ENCODE results near the gene GLP1R.

Gene GLP1R

DNA sequence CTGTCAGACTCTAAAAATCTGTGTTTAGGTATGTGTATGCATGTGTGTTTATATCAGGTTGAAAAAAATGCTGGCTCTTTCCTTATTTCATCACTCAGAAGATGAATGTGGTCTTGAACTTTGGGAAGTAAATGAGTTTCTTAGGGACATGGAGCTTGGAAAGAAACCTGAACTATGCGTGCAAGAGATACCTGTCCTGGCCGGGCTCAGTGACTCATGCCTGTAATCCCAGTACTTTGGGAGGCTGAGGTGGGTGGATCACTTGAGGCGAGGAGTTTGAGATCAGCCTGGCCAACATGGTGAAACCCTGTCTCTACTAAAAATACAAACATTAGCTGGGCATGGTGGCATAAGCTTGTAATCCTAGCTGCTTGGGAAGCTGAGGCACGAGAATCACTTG, 4.4 kb upstream of the GLP1R start:
- DNase-seq (ENCODE audit: low read depth), result no peak

GRCh38 chr6:39047434-39048327, 900 bp upstream of the GLP1R start:
- no peak for DNase-seq (ENCODE audit: low read depth)

DNA sequence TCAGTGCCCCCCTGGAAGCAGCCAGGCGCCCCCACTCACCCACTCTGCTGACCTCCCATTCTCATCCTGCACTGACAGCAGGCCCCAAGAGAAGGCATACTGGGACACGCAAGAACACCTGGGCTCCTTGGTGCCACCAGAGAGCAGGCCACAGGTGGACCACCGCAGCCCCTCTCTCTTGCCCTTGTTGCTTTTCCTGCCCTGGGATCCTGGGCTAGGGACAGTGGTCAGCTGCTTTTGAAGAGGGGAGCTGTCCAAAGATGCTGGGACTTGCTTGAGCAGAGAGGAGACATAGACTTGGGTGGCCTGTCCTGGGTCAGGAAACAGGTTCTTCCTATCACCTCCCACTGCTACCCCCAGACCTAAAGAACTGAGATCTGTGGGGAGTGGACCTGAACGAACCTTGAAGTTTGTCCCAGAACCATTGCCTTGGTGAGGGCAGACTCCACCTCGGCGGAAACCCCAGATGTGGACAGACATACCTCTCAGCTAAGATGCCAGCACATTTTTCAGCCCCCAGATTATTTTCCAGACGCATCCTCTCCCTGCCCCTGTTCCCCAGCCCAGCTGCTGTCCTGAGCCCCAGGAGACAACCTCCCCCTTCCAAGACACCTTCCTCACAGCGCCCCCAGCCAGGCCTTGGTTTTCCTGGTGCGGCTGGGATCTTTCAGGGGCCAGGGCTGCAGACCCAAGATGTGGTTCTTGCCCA, 1.1 kb downstream of the GLP1R start:
- DNase-seq (ENCODE audit: low read depth), result no peak

- no peak for DNase-seq (ENCODE audit: low read depth)
Observed at GRCh38 chr6:39050453-39051112, 2.0 kb downstream of the GLP1R start.

DNA sequence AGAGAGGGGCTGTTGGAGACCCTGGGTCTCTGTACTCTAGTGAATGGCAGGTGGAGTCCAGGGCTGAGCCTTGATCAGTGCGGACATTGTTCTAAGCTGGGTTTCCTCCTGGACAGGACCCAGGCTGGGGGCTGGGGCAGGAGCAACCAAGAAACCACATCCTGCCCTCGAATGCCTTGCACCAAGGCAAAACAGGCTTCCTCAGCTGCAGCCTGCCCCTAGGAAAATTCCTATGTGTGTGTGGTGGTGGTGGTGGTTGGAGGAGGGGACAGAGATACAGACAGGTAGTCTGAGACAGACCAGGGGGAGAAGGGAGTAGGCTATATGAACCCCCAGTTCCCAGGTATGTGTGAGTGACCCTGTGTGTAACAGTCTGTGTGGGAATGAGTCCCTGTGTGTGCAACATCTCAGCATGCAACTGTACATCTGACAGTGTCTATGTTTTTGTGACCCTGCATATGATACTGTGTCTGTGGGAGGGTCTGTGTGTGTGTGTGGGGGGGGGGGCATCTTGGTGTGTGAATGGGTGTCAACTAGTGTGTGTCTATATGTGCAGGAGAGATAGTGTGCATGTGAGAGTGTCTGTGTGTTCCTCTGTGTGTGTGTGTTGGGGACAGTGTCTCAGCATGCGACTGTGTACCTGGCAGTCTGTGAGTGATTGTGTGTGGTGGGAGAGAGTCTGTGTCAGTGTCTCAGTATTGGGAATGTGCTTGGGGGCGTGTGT, 3.0 kb downstream of the GLP1R start:
- peak; percentile 12 for DNase-seq (ENCODE audit: low read depth)

DNA sequence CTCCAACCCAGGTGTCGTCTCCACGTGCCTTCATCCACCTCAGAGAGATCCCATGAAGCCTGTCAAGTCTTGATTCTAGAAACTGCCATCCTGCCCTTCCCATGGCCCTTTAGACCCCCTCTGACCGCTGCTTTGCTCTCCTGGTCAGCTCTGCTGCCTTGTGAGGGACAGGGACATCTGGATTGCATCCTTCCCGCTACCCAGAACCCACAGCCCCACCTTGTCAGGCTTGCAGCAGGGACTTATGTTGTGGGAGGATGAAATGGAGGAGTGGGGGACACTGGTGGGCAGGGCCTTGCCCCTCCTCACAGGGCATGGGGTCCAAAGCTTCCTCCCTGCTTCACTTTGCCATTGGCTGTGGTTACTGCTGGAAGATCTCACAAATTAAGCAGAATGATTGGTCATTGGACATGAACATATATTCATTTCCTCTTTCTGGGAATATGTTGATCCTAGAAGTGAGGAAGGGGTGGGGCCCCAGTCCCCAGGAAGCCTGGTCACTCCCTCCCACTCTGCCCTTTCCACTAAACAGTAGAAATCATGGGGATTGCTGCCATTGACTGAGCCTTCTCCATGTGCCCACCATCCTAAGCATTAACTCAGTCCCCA, 4.5 kb downstream of the GLP1R start:
- DNase-seq (ENCODE audit: low read depth), result no peak

DNA sequence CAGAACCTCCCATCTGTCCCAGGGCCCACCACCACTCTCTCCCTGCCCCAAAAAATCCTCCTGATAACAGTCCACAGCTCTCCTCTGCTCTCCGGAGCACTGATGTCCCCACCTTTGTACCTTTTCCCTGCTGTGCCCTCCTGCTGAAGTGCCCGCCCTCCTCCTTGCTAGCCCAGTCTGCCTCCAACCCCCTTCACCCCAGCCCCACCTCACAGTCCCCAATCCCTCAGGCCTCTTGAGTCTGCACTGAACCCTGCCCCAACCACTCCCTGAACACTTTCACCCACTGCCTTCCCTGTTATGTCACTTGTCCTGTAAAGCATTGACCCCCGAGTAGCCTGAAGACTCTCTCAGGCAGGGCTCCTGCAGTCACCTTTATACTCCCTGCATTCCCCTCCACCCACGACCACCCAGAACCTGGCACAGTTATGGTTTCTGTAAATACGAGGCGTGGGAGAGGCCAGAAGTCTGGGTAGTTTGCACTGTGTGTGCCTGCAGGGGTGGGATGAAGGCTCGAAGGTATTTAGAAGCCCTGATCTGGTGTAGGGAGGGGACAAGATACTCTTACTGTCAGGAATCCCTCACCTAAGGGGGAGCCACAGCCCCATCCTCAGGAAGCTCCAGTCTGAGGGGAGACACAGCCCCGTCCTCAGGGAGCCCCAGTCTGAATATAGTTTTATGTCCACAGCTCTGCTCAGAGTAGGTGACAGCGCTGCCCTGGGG, 5.4 kb downstream of the GLP1R start:
- no peak for DNase-seq (ENCODE audit: low read depth)

DNA sequence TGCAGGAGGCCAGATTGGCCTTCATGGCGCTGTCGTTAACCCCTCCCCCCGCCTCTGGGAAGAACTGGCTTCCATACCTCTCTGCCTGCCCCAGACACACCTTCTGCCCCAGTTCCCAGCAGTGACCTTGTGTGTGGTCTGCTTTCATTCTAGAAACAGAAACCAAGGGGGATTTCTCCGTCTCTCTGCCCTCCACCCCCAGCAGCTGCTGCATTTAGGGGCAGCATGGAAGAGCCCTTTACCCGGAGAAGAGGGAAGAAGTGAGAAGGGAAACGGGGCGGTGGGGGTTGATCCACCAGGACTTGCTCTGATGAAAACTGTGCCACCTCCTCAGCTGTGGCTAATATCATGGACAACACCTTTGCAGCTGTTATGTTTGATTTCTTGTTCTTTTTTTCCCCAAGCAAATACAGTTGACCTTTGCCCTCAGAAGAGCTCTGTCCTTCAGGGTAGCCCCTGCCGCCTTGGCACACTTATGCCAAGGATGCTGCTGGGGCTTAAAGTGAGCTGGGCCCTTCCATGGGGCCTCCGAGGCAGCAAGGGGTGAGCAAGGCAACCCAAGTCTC, 6.1 kb downstream of the GLP1R start:
- no peak for DNase-seq (ENCODE audit: low read depth)

DNA sequence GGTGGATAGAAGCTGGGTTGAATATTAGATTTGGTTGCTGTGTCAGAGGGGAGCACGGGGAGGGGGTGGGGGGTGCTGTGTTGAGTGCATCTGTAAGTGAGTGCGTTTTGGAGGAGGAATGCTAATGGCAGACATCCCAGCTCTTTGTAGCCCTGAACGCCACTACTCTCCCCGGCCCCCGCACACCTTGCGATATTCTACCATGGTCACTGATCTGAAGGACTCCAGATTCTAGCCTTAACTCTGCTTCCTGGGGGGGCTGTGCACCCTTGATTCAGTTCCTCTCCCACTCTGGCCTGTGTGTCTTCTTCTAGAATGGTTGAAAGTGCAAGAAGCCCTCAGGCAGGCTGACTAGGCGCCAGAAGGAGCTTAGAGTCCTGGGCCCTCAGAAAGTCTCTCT, 7.1 kb downstream of the GLP1R start:
- no peak for DNase-seq (ENCODE audit: low read depth)

- DNase-seq (ENCODE audit: low read depth), result no peak
Observed at GRCh38 chr6:39056191-39056590, 7.6 kb downstream of the GLP1R start.

DNA sequence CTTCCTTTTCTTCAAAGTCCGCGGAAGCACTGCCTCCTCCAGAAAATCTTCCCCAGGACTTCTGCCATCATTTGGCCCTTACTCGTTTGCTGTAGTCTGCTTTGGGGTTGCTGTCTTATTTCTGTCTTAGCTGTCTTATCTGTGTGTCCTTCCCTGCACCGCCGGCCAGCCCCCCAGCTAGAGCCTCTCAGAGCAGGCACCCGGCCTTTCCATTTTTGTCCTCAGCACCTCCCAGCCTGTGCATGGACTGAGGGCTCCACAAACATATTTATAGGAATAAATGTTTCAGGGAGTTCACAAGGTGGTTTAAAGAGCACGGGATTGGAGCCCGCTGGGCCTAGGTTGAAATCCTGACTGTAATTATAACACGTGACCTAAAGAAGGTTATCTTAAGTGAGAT, 8.1 kb downstream of the GLP1R start:
- no peak for DNase-seq (ENCODE audit: low read depth)

DNA sequence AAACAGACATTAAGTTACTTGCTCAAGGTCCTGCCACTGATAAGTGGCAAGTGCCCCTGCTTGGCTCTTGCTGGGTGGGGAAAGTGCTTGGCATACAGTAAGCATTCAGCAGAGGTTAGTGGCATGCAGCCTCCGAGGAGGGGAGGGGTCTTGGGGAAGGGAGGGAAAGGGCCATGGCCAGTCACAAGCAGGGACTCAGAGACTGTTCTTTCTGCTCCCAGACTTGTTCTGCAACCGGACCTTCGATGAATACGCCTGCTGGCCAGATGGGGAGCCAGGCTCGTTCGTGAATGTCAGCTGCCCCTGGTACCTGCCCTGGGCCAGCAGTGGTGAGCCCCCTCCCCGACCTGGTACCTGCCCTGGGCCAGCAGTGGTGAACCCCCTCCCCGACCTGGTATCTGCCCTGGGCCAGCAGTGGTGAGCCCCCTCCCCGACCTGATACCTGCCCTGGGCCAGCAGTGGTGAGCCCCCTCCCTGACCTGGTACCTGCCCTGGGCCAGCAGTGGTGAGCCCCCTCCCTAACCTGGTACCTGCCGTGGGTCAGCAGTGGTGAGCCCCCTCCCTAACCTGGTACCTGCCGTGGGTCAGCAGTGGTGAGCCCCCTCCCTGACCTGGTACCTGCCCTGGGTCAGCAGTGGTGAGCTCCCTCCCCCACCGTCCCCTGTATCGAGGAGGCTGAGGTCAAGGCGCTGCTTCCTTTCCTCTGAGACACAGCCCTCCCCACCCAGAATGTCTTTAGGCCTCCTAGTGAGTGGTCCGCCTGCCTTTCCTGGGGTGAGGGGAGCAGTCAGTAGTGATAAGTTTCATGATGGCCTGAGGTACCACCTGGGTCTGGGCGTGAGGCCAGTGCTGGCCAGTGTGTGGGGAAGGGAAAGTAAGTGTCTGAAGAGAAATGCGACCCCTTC, 8.9 kb downstream of the GLP1R start:
- no peak for DNase-seq (ENCODE audit: low read depth)

GRCh38 chr6:39058471-39059147, 10.0 kb downstream of the GLP1R start:
- no peak for DNase-seq (ENCODE audit: low read depth)

- DNase-seq (ENCODE audit: low read depth), result no peak
Observed at GRCh38 chr6:39059496-39060310, 11.1 kb downstream of the GLP1R start.

DNA sequence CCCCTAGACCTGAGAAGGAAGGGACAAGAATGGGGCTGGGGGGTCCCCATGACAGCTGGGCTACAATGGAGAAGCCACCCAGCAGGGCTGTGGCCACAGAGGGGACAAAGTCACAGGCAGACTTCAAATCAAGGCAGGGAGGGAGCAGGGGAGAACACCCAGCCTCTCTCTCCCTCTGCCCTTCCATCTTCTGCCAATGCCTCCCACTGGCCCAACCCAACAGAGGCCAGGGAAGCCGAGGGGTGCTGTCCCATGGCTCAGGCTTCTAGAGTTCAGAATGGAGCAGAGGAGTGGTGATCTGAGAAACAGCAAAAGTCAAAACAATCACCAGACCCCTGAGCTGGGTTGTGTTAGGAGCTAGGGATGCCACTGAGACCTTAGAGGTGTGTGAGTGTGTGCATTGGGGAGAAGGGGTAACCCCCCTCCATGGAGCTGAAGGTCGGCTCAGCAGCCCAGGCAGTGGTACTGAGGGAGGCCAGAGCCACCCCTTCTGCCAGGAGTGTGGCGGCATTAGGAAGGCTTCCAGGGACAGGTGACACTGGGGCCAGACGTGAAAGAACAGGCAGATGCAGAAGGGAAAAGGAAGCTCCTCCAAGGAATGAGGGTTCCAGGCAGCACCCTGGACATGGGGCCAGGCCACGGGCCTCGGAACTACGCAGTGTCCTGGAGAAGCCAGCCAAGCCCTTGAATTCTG, 12.0 kb downstream of the GLP1R start:
- DNase-seq (ENCODE audit: low read depth), result no peak

DNA sequence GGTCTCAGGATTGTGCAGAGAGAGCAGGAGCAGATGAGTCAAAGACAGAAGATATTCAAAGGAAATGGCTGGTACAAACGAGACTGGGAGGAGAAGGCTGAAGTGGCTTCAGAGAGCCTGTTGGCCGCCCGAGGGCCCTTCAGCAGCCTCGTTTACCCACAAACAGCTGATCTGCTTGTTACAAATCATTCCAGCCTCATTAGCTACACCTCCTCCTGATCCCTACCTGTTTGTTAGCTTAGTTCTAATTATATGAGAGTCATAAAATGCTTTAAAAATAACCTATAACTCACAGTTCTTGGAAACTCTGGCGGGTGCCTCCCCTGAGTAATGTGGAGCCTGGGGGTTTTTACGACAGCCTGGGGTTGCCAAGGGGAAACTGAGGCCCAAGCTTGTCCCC, 12.6 kb downstream of the GLP1R start:
- DNase-seq (ENCODE audit: low read depth), result no peak

DNA sequence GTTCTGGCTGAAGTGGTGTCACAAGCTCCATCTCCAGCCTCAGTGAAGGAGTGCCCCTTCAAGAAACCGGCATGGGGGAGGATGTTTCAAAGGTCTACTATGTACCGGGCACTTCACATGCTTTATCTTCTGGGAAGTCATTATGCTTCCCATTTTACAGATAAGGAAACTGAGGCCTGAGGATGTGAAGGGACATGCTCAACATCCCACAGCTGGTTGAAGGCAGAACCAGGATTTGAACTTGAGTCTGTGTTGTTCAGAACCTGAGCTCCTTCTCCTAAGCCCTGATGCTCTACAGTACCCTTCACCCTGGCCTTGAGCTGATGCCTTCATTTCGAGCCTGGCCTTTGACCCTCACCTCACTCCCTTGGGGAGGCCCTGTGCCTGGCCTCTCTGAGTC, 13.0 kb downstream of the GLP1R start:
- no peak for DNase-seq (ENCODE audit: low read depth)
